Common myeloid progenitor, CD34-positive (primary cell): ENCODE data around the gene ZNF518B.

Experiments used
- CTCF ChIA-PET: fragments of 350-600 bp; sonication (Branson Sonifier 250); formaldehyde crosslinking; loops from one replicate; lab custom pipeline; 2021; ENCODE audit warnings: antibody characterized with exemption; lab: Charles Lee
- POLR2A ChIA-PET: fragments of 350-600 bp; sonication (Branson Sonifier 250); formaldehyde crosslinking; loops from one replicate; lab custom pipeline; 2021; ENCODE audit warnings: antibody characterized with exemption; lab: Charles Lee
- DNase-seq, 3 donors: peaks; one replicate each; pipeline versions ENCODE4 v3.0.0 to v3.0.0-alpha.2; 2013
- H3K27ac ChIP-seq, 2 experiments: 1 replicate in 1 of 2; 2 replicates in 1 of 2; pipeline ENCODE4 v1.7.0; 2013; ENCODE audit warnings: inconsistent platforms in 2 of 2, low read length in 2 of 2, mild to moderate bottlenecking in 2 of 2, low read depth in 1 of 2, moderate library complexity in 1 of 2; ENCODE audit not compliant: severe bottlenecking in 2 of 2, insufficient read depth in 1 of 2, poor library complexity in 1 of 2
- H3K27me3 ChIP-seq, 5 experiments: replicated peaks in 2 of 5; 1 replicate in 3 of 5; 2 replicates in 2 of 5; pipeline versions ENCODE4 v1.6.1 to v1.7.0; 2013; ENCODE audit warnings: low read length in 4 of 5, mild to moderate bottlenecking in 2 of 5, moderate library complexity in 2 of 5, inconsistent platforms in 1 of 5; ENCODE audit not compliant: insufficient read depth in 5 of 5, control insufficient read depth in 4 of 5
- H3K36me3 ChIP-seq, 4 experiments: 1 replicate in 2 of 4; 2 replicates in 2 of 4; pipeline versions ENCODE4 v1.6.1 to v1.7.0; 2013; ENCODE audit warnings: low read length in 3 of 4, control low read depth in 1 of 4, mild to moderate bottlenecking in 1 of 4; ENCODE audit not compliant: control insufficient read depth in 4 of 4, insufficient read depth in 4 of 4
- H3K4me1 ChIP-seq, 4 experiments: 1 replicate in 3 of 4; 2 replicates in 1 of 4; pipeline versions ENCODE4 v1.6.1 to v1.7.1; 2013; ENCODE audit warnings: low read length in 3 of 4, mild to moderate bottlenecking in 3 of 4, control low read depth in 1 of 4, inconsistent platforms in 1 of 4, moderate library complexity in 1 of 4; ENCODE audit not compliant: control insufficient read depth in 4 of 4, insufficient read depth in 4 of 4; ENCODE audit errors: control extremely low read depth in 1 of 4
- H3K4me3 ChIP-seq, 7 experiments: 1 replicate in 4 of 7; 2 replicates in 3 of 7; pipeline versions ENCODE4 v1.5.1 to v1.7.0; 2013; ENCODE audit warnings: mild to moderate bottlenecking in 7 of 7, low read length in 6 of 7, moderate library complexity in 6 of 7, inconsistent platforms in 2 of 7, low read depth in 2 of 7, control low read depth in 1 of 7; ENCODE audit not compliant: insufficient read depth in 4 of 7, control insufficient read depth in 1 of 7; ENCODE audit errors: extremely low read depth in 1 of 7
- H3K9me3 ChIP-seq, 5 experiments: 1 replicate in 4 of 5; 2 replicates in 1 of 5; pipeline versions ENCODE4 v1.6.1 to v1.7.1; 2013; ENCODE audit warnings: low read length in 4 of 5, mild to moderate bottlenecking in 2 of 5, inconsistent platforms in 1 of 5, low read depth in 1 of 5, moderate library complexity in 1 of 5; ENCODE audit not compliant: control insufficient read depth in 4 of 5, insufficient read depth in 2 of 5; ENCODE audit errors: control extremely low read depth in 1 of 5
- WGBS: methylation state at CpG from one replicate; pipeline ENCODE4 v1.1.5; 2013; ENCODE audit not compliant: insufficient coverage; 5-methylcytosine and 5-hydroxymethylcytosine counted together

Gene ZNF518B

GRCh38 chr4:10466161-10466560 lies 8.9 kb upstream of the ZNF518B start:
- ChIA-PET POLR2A (no interaction called here), CTCF (no interaction called here)
- Histone ChIP-seq H3K36me3 (no peaks in the 10 kb centered on the region), H3K9me3 (peaks cover 0 to 8% (median 3%) of the 10 kb centered on the region in 5 experiments), H3K4me1 (peaks cover 0 to 9% (median 7%) of the 10 kb centered on the region in 4 experiments), H3K27ac (no peak overlapping the region), H3K27me3 (peaks cover 6 to 21% (median 15%) of the 10 kb centered on the region in 5 experiments), H3K4me3 (no peak overlapping the region)
- WGBS = no CpG with 5 or more reads among the region's 5 CpGs
- DNase-seq = no peak

- H3K4me1 ChIP-seq = peaks cover 0 to 12% (median 11%) of the 10 kb centered on the region in 4 experiments
- H3K36me3 ChIP-seq = no peaks in the 10 kb centered on the region
- peaks cover 0 to 11% (median 3%) of the 10 kb centered on the region in 5 experiments for H3K9me3 ChIP-seq
- ChIA-PET CTCF (interaction anchor here (1.7 kb wide), 1 partner anchor 26 kb away, joined by 5 read pairs; no protein-coding TSS in a partner anchor), POLR2A (no interaction called here)
- no peak overlapping the region for H3K4me3 ChIP-seq
- peaks cover 6 to 46% (median 18%) of the 10 kb centered on the region in 5 experiments for H3K27me3 ChIP-seq
- no peak for DNase-seq
- 96% methylated on average over 4 of the region's 4 CpGs for WGBS
- no peak overlapping the region for H3K27ac ChIP-seq
Observed at GRCh38 chr4:10462876-10463275, 5.7 kb upstream of the ZNF518B start.

GRCh38 chr4:10461850-10462400 lies 4.7 kb upstream of the ZNF518B start:
- no peaks in the 10 kb centered on the region for H3K36me3 ChIP-seq
- ChIA-PET CTCF (interaction anchor here (0.8 to 2.4 kb wide), 10 partner anchors 9 to 303 kb away, joined by 3 to 7 read pairs (median 5); no protein-coding TSS in a partner anchor), POLR2A (interaction anchor here (0.6 to 0.7 kb wide), 2 partner anchors 19 to 786 kb away, joined by 3 to 4 read pairs; no protein-coding TSS in a partner anchor)
- peak overlapping the region in 6 of 7 experiments; percentile 23 to 64 (median 58) for H3K4me3 ChIP-seq
- WGBS = 52% methylated on average over 25 of the region's 27 CpGs
- DNase-seq = no peak
- peaks cover 0 to 20% (median 17%) of the 10 kb centered on the region in 4 experiments for H3K4me1 ChIP-seq
- no peak overlapping the region for H3K27ac ChIP-seq
- peaks cover 6 to 51% (median 23%) of the 10 kb centered on the region in 5 experiments for H3K27me3 ChIP-seq
- peaks cover 0 to 12% (median 3%) of the 10 kb centered on the region in 5 experiments for H3K9me3 ChIP-seq

GRCh38 chr4:10461091-10461849 lies 4.0 kb upstream of the ZNF518B start:
- POLR2A ChIA-PET = interaction anchor here (0.6 to 0.7 kb wide), 2 partner anchors 18 to 785 kb away, joined by 3 to 4 read pairs; no protein-coding TSS in a partner anchor
- H3K9me3 ChIP-seq = peaks cover 0 to 12% (median 3%) of the 10 kb centered on the region in 5 experiments

GRCh38 chr4:10460313-10461047 lies 3.3 kb upstream of the ZNF518B start:
- ChIA-PET CTCF (interaction anchor here (1.0 to 2.4 kb wide), 12 partner anchors 8 to 301 kb away, joined by 3 to 7 read pairs (median 4); no protein-coding TSS in a partner anchor), POLR2A (no interaction called here)
- DNase-seq = peak in 1 of 3 donors; percentile 14

More at GRCh38 chr4:10461091-10461849, 4.0 kb upstream of the ZNF518B start:
- no peaks in the 10 kb centered on the region for H3K36me3 ChIP-seq
- CTCF ChIA-PET = interaction anchor here (0.8 to 2.4 kb wide), 13 partner anchors 9 to 303 kb away, joined by 3 to 7 read pairs (median 4); no protein-coding TSS in a partner anchor
- 5% methylated on average over 53 of the region's 72 CpGs for WGBS
- H3K27ac ChIP-seq = no peak overlapping the region
- peak; percentile 75 to 89 (median 86) for DNase-seq
- H3K4me3 ChIP-seq = peak overlapping the region; percentile 23 to 64 (median 57)
- peaks cover 6 to 51% (median 23%) of the 10 kb centered on the region in 5 experiments for H3K27me3 ChIP-seq
- H3K4me1 ChIP-seq = peaks cover 0 to 26% (median 23%) of the 10 kb centered on the region in 4 experiments

GRCh38 chr4:10459305-10459704 lies 2.1 kb upstream of the ZNF518B start:
- POLR2A ChIA-PET = no interaction called here

More at GRCh38 chr4:10460313-10461047, 3.3 kb upstream of the ZNF518B start:
- 78% methylated on average over 8 of the region's 11 CpGs for WGBS
- no peak overlapping the region for H3K4me3 ChIP-seq
- H3K4me1 ChIP-seq = peaks cover 0 to 27% (median 24%) of the 10 kb centered on the region in 4 experiments
- H3K27me3 ChIP-seq = peaks cover 6 to 51% (median 23%) of the 10 kb centered on the region in 5 experiments
- H3K36me3 ChIP-seq = no peaks in the 10 kb centered on the region
- H3K27ac ChIP-seq = no peak overlapping the region
- peaks cover 0 to 12% (median 3%) of the 10 kb centered on the region in 5 experiments for H3K9me3 ChIP-seq

More at GRCh38 chr4:10459305-10459704, 2.1 kb upstream of the ZNF518B start:
- peaks cover 6 to 51% (median 23%) of the 10 kb centered on the region in 5 experiments for H3K27me3 ChIP-seq
- peaks cover 0 to 12% (median 3%) of the 10 kb centered on the region in 5 experiments for H3K9me3 ChIP-seq
- H3K4me3 ChIP-seq = no peak overlapping the region
- H3K27ac ChIP-seq = no peak overlapping the region
- H3K4me1 ChIP-seq = peaks cover 0 to 27% (median 24%) of the 10 kb centered on the region in 4 experiments
- no peak for DNase-seq
- 90% methylated on average over 5 of the region's 8 CpGs for WGBS
- H3K36me3 ChIP-seq = peaks cover 4 to 9% (median 7%) of the 10 kb centered on the region in 4 experiments
- CTCF ChIA-PET = interaction anchor here (1.2 to 1.6 kb wide), 2 partner anchors 8 to 90 kb away, joined by 4 read pairs; no protein-coding TSS in a partner anchor
